Psoas muscle (tissue), 8 donors: Measurements from ENCODE around the gene CTNND2. TPM values are rescaled to one million over a fixed set of nuclear protein-coding genes. Genes with fewer than 3 reads are reported as not detected.

ENCODE experiments used
- ATAC-seq, 4 donors: fragments of 200-7000 bp; cut with Tn5 transposase; one replicate each; pipeline ENCODE4 v1.9.1; 2020; ENCODE audit warnings: moderate library complexity in 3 of 4, mild to moderate bottlenecking in 2 of 4
- DNase-seq, 2 donors: peaks; one replicate each; pipeline ENCODE4 v3.0.0-alpha.2; 2020
- H3K27ac ChIP-seq: fragments of 200-600 bp; one replicate; pipeline ENCODE4 v1.8.0; 2022
- H3K27me3 ChIP-seq, 3 donors: fragments of 200-600 bp in 1 of 3; one replicate each; pipeline versions ENCODE4 v1.6.1 to v1.8.0; 2013 to 2022; ENCODE audit warnings: low read length in 2 of 3, mild to moderate bottlenecking in 2 of 3, moderate library complexity in 1 of 3; ENCODE audit not compliant: insufficient read depth in 3 of 3
- H3K36me3 ChIP-seq, 2 donors: fragments of 200-600 bp in 1 of 2; one replicate each; pipeline versions ENCODE4 v1.6.1 to v1.8.0; 2013 to 2022; ENCODE audit warnings: low read depth in 1 of 2, mild to moderate bottlenecking in 1 of 2, moderate library complexity in 1 of 2; ENCODE audit not compliant: insufficient read depth in 1 of 2
- H3K4me1 ChIP-seq: fragments of 200-600 bp; one replicate; pipeline ENCODE4 v1.8.0; 2022
- H3K4me3 ChIP-seq: fragments of 200-600 bp; one replicate; pipeline ENCODE4 v1.8.0; 2022; ENCODE audit warnings: mild to moderate bottlenecking
- H3K9me3 ChIP-seq: fragments of 200-600 bp; one replicate; pipeline ENCODE4 v1.8.0; 2022
- CTCF ChIP-seq: fragments of 200-600 bp; IDR thresholded peaks from one replicate; pipeline ENCODE4 v1.8.0; 2022; ENCODE audit warnings: antibody characterized with exemption
- WGBS, 3 donors: extraction: QIAGEN DNeasy Blood & Tissue Kit; methylation state at CpG; one replicate each; pipeline versions ENCODE4 v1.1.6 to v1.1.7; 2013; 5-methylcytosine and 5-hydroxymethylcytosine counted together
- intact Hi-C, 2 donors: fragments of 100-400 bp; cut with DNase I; formaldehyde crosslinking; loops; one replicate each; pipeline versions ENCODE4 v1.11.0 to v1.14.2; 2022
- polyA plus RNA-seq, 3 donors: library from polyadenylated mRNA; stranded (reverse); fragments of 200-250 nt; gene quantifications; one replicate each; pipeline ENCODE4 v1.2.3, GENCODE V29; 2013
- total RNA-seq, 4 donors: library from RNA; stranded (reverse); fragmentation: NEBNext Ultra II Directional in 2 of 4; extraction: Animal tissue kit (Norgen Biotek cat#: 25700) in 2 of 4; gene quantifications; one replicate each; pipeline versions ENCODE4 v1.2.1 to v1.2.4, GENCODE V29; 2021 to 2023
- donor health status: healthy with polysubstance abuse.
- donor health status: DM: no; HTN: no; CAD: no; lungs with moderate emphysema.
- donor health status: Bipolar disorder and iron deficiency.
- donor health status: healthy.
- donor health status: DM: yes; HTN: yes; CAD: no.
- donor health status: DM: no; HTN: no; CAD: no.
- donor health status: DM: no; HTN: no; CAD: no.
- donor health status: DM: yes; HTN: yes; CAD: no.

Gene CTNND2
- total and polyA plus RNA-seq, 7 donors: 0.09 to 0.14 (median 0.13) TPM; not detected in 4

- Histone ChIP-seq H3K4me1 (no peaks in the 10 kb centered on the region), H3K27ac (no peak overlapping the region), H3K4me3 (no peak overlapping the region), H3K9me3 (no peaks in the 10 kb centered on the region), H3K36me3 (no peaks in the 10 kb centered on the region), H3K27me3 (no peaks in the 10 kb centered on the region)
- ATAC-seq (no peak), DNase-seq (no peak)
- intact Hi-C loops: no loop called here
- TF ChIP-seq CTCF: no peak
- 60 to 67% (median 62%) methylated on average over 2 of the region's 2 CpGs for WGBS, 3 donors
Observed at GRCh38 chr5:11511878-11512277, 392.4 kb downstream of the CTNND2 start.

GRCh38 chr5:11510889-11511288 is 393.4 kb downstream of the CTNND2 start:
- intact Hi-C loops: no loop called here
- no peaks in the 10 kb centered on the region for H3K27me3 ChIP-seq
- TF ChIP-seq CTCF: no peak
- no peak overlapping the region for H3K27ac ChIP-seq
- H3K9me3 ChIP-seq: no peaks in the 10 kb centered on the region
- DNase-seq (no peak), ATAC-seq (no peak)
- H3K4me3 ChIP-seq: no peak overlapping the region
- no peaks in the 10 kb centered on the region for H3K4me1 ChIP-seq
- no peaks in the 10 kb centered on the region for H3K36me3 ChIP-seq
- 97 to 100% (median 99%) methylated on average over 1 of the region's 1 CpG for WGBS, 3 donors

- WGBS, 3 donors: 66 to 72% (median 70%) methylated on average over 7 of the region's 7 CpGs
- Histone ChIP-seq H3K36me3 (no peaks in the 10 kb centered on the region), H3K27me3 (no peaks in the 10 kb centered on the region), H3K9me3 (no peaks in the 10 kb centered on the region), H3K27ac (no peak overlapping the region), H3K4me3 (no peak overlapping the region), H3K4me1 (no peaks in the 10 kb centered on the region)
- ATAC-seq (no peak), DNase-seq (no peak)
- no peak for TF ChIP-seq CTCF
- intact Hi-C loops: no loop called here
Observed at GRCh38 chr5:11509793-11510192, 394.5 kb downstream of the CTNND2 start.

GRCh38 chr5:11507156-11507910 is 396.9 kb downstream of the CTNND2 start:
- TF ChIP-seq CTCF: no peak
- H3K4me1 ChIP-seq: no peaks in the 10 kb centered on the region
- peaks cover 0 to 4% (median 0%) of the 10 kb centered on the region in 3 donors for H3K27me3 ChIP-seq
- DNase-seq: peak in 1 of 2 donors; percentile 42
- no peak overlapping the region for H3K27ac ChIP-seq
- no peak for ATAC-seq
- WGBS, 3 donors: 27 to 29% (median 27%) methylated on average over 9 of the region's 9 CpGs
- H3K9me3 ChIP-seq: no peaks in the 10 kb centered on the region
- no peak overlapping the region for H3K4me3 ChIP-seq
- H3K36me3 ChIP-seq: no peaks in the 10 kb centered on the region
- intact Hi-C loops: no loop called here

- DNase-seq (no peak), ATAC-seq (no peak)
- Histone ChIP-seq H3K4me1 (no peaks in the 10 kb centered on the region), H3K27me3 (peaks cover 0 to 7% (median 0%) of the 10 kb centered on the region in 3 donors), H3K4me3 (no peak overlapping the region), H3K27ac (no peak overlapping the region), H3K9me3 (no peaks in the 10 kb centered on the region), H3K36me3 (no peaks in the 10 kb centered on the region)
- intact Hi-C loops: no loop called here
- 47 to 73% (median 55%) methylated on average over 3 of the region's 3 CpGs for WGBS, 3 donors
- TF ChIP-seq CTCF: no peak
Observed at GRCh38 chr5:11504886-11505193, 399.4 kb downstream of the CTNND2 start.
